Measurements from ENCODE around the gene KRTAP10-1.
"Not testable (repeated sequence)": the region's sequence is repeated elsewhere in the genome, so short reads cannot be mapped to it uniquely, and the experiment has no call there.

KRTAP10-1 gene

DNA sequence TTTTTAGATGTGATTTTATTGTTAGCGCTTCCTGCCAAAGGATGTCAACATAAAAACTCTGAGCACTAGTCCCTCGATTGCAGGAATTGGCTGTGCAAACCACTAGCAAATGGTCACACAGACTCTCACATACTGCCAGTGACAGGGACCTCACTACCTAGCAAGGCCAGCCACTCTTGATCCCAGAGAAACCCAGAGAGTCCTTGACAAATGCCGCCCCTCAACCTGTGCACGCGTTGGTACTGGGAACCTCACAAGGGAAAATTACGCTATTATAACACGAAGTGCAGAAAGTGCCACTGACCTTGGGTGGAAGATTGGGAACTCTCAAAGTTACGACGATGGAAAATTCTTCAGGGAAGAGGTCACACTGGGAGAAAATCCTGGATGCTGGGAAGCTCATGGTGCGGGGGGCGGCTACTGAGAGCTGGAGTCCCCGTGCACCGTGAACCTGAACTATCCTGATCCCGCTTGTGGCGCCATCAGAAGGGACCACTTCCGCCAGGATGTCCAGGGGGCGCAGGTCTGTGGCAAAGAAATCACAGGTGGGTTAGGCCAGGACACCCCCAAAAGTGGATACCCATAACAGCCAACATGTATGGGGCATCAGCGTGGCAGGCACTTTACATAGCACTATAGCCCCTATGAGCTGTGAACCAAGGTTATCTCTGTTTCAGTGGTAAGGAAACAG is 27.6 kb upstream of the KRTAP10-1 start:
- no peak overlapping the region for H3K27ac ChIP-seq
- TF ChIP-seq, protein P1, sequence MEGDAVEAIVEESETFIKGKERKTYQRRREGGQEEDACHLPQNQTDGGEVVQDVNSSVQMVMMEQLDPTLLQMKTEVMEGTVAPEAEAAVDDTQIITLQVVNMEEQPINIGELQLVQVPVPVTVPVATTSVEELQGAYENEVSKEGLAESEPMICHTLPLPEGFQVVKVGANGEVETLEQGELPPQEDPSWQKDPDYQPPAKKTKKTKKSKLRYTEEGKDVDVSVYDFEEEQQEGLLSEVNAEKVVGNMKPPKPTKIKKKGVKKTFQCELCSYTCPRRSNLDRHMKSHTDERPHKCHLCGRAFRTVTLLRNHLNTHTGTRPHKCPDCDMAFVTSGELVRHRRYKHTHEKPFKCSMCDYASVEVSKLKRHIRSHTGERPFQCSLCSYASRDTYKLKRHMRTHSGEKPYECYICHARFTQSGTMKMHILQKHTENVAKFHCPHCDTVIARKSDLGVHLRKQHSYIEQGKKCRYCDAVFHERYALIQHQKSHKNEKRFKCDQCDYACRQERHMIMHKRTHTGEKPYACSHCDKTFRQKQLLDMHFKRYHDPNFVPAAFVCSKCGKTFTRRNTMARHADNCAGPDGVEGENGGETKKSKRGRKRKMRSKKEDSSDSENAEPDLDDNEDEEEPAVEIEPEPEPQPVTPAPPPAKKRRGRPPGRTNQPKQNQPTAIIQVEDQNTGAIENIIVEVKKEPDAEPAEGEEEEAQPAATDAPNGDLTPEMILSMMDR (conservative IDR thresholded peaks at IDR 0.05), result no peak
- no peak for TF ChIP-seq ZFX (IDR thresholded peaks at IDR 0.05)

- TF ChIP-seq, protein P1 (conservative IDR thresholded peaks at IDR 0.05), result no peak
- no peak for TF ChIP-seq ZFX (IDR thresholded peaks at IDR 0.05)
- no peak overlapping the region for H3K27ac ChIP-seq
Measured at GRCh38 chr21:44566403-44566802, 26.4 kb upstream of the KRTAP10-1 start.

DNA sequence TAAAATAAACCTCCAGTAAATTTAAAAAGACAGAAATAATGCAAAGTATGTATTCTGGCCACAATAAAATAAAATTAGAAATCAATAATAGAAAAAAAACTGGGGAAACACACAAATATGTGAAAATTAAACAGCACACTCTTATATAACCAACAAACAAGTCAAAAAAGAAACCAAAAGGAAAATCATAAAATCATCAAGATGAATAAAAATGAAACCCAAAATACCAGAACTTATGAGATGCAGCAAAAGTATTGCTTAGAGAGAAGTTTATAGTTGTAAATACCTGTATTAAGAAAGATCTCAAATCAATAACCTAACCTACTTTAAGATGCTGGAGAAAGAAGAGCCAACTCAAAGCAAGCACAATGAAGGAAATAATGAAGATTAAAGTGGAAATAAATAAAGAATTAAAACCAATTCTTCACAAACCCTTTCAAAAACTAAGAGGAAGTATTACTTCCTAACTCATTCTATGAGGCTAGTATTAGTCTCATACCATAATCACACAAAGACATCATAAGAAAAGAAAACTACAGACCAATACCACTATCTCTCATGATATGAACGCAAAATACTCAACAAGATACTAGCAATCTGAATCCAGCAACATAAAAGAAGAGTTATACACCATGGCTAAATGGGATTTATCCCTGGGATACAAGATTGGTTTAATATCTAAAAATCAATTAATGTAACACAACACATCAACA is 25.0 kb upstream of the KRTAP10-1 start:
- TF ChIP-seq ZFX (IDR thresholded peaks at IDR 0.05), result no peak
- TF ChIP-seq, protein P1 (conservative IDR thresholded peaks at IDR 0.05), result no peak

GRCh38 chr21:44564099-44564498 is 24.1 kb upstream of the KRTAP10-1 start:
- H3K27ac ChIP-seq, result no peak overlapping the region
- TF ChIP-seq, protein P1 (conservative IDR thresholded peaks at IDR 0.05), result no peak
- TF ChIP-seq ZFX (IDR thresholded peaks at IDR 0.05), result no peak

More for the DNA sequence above, 25.0 kb upstream of the KRTAP10-1 start:
- H3K27ac ChIP-seq, result no peak overlapping the region

DNA sequence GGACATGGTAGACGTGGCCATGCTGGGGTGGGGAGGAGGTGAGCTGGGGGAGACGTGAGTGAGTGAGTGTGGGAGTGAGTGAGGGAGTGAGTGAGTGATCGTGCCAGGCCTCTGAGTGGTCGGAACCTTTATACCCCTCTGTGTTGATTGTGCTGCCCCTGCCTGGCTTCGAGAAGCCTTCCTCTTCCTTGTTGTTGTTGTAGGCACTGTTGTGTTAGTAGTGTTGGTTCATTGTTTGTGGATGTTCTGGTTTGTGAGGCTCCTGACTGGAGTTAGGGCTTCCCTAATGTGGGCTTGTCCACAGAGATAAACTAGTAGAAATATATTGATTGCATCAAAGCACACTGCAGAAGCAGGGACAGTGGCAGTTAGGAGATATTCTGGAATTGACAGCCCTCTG is 18.7 kb upstream of the KRTAP10-1 start, which contains the start of gene KRTAP10-3:
Gene KRTAP10-3, minus strand, starts transcription at position 101 of the 400 bp plus-strand sequence. Its CDS starts 80 bp downstream, at position 21.
- TF ChIP-seq, protein P1 (conservative IDR thresholded peaks at IDR 0.05), result no peak
- no peak for TF ChIP-seq ZFX (IDR thresholded peaks at IDR 0.05)
- no peak within 1 kb of the TSS for H3K27ac ChIP-seq

- not testable (repeated sequence) for H3K27ac ChIP-seq
Measured at GRCh38 chr21:44558329-44558675, 18.3 kb upstream of the KRTAP10-1 start.

DNA sequence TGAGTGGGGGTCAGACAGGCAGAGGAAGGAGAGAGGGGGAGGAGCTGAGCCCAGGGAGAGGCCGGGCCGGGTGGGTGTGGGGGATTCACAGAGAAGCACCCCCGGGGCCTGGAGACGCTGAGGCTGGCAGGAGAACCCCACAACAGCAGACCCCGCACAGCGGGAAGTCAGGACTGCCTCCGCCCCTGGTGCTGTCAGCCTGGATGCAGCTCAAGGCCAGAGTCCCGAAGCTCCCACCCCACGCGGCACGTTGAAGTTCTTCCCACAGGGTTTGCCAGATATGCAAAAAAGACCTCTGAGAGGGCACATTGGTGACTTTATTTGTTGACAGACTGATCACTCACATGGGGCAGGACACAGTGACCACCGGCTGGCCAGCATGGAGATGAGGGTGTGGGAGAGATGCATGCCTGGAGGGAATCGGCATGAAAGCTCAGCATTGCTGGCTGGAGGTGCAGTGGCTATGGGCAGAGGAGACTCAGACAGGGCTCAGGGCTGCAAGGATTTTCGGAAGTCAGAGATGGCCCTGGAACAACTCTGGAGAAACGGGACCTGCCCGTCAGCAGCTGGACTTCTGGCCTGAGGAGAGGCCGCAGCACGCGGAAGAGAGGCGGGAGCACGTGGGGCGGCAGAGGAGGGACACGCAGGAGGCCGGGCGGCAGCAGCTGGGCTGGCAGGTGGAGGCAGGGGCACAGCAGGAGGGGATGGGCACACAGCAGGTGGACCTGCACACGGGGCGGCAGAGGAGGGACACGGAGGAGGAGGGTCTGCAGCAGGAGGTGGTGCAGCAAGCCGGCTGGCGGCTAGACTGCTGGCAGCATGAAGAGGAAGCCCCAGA is 17.7 kb upstream of the KRTAP10-1 start:
- H3K27ac ChIP-seq, result no peak overlapping the region

More for the DNA sequence above, 17.7 kb upstream of the KRTAP10-1 start:
- TF ChIP-seq, protein P1 (conservative IDR thresholded peaks at IDR 0.05), result no peak
- TF ChIP-seq ZFX (IDR thresholded peaks at IDR 0.05), result no peak
